Uterus (tissue), 4 donors: ENCODE data around the gene FMNL1. TPM values are rescaled to one million over a fixed set of nuclear protein-coding genes. Genes with fewer than 3 reads are reported as not detected.

Source experiments
- DNase-seq, 2 donors: peaks; one replicate each; pipeline ENCODE4 v3.0.0-alpha.2; 2019 to 2020
- H3K27ac ChIP-seq, 2 donors: fragments of 200-600 bp; sonication (generic); 1 replicate in 1 of 2; 2 replicates in 1 of 2; pipeline ENCODE4 v1.5.1; 2016 to 2018
- H3K27me3 ChIP-seq, 2 donors: fragments of 200-600 bp; sonication (generic); one replicate each; pipeline ENCODE4 v1.5.1; 2018 to 2019; ENCODE audit warnings: control low read depth in 1 of 2
- H3K36me3 ChIP-seq, 2 donors: fragments of 200-600 bp; sonication (generic); one replicate each; pipeline ENCODE4 v1.5.1; 2019; ENCODE audit warnings: control low read depth in 1 of 2
- H3K4me1 ChIP-seq, 2 donors: fragments of 200-600 bp; sonication (generic); one replicate each; pipeline ENCODE4 v1.5.1; 2018 to 2019; ENCODE audit warnings: control low read depth in 1 of 2
- H3K4me3 ChIP-seq, 2 donors: fragments of 200-600 bp; sonication (generic); 1 replicate in 1 of 2; 2 replicates in 1 of 2; pipeline ENCODE4 v1.5.1; 2018 to 2019; ENCODE audit warnings: mild to moderate bottlenecking in 1 of 2
- H3K9me3 ChIP-seq, 2 donors: fragments of 200-600 bp; sonication (generic); one replicate each; pipeline ENCODE4 v1.5.1; 2019; ENCODE audit warnings: control low read depth in 1 of 2
- POLR2A ChIP-seq, 2 donors: fragments of 450-650 bp; IDR thresholded peaks; one replicate each; pipeline ENCODE4 v1.6.1; 2016; ENCODE audit warnings: antibody characterized with exemption in 2 of 2, mild to moderate bottlenecking in 1 of 2, moderate library complexity in 1 of 2
- intact Hi-C: fragments of 100-400 bp; cut with DNase I; formaldehyde crosslinking; loops from one replicate; pipeline ENCODE4 v1.15.1; 2023; ENCODE audit warnings: low total_unique reads
- total RNA-seq, 4 donors: library from RNA; depleted of rRNA in 3 of 4; stranded (reverse); fragments of >200 nt in 3 of 4; gene quantifications; one replicate each; pipeline versions ENCODE4 v1.1.0 to v1.2.4, GENCODE V29; 2014 to 2023
- TF ChIP-seq, protein P1 (sequence below), 4 experiments: fragments of 200-600 bp in 2 of 4; fragments of 450-650 bp in 2 of 4; sonication (generic) in 2 of 4; IDR thresholded peaks; one replicate each; pipeline ENCODE4 v1.5.1; 2016 to 2019; ENCODE audit warnings: antibody characterized with exemption in 4 of 4, mild to moderate bottlenecking in 2 of 4, moderate library complexity in 1 of 4
- donor health status: DM: yes; HTN: yes; CAD: no.

FMNL1 gene
- total RNA-seq, 4 donors from 2014 or later: 2.6 to 12.3 (median 3.6) TPM

DNA sequence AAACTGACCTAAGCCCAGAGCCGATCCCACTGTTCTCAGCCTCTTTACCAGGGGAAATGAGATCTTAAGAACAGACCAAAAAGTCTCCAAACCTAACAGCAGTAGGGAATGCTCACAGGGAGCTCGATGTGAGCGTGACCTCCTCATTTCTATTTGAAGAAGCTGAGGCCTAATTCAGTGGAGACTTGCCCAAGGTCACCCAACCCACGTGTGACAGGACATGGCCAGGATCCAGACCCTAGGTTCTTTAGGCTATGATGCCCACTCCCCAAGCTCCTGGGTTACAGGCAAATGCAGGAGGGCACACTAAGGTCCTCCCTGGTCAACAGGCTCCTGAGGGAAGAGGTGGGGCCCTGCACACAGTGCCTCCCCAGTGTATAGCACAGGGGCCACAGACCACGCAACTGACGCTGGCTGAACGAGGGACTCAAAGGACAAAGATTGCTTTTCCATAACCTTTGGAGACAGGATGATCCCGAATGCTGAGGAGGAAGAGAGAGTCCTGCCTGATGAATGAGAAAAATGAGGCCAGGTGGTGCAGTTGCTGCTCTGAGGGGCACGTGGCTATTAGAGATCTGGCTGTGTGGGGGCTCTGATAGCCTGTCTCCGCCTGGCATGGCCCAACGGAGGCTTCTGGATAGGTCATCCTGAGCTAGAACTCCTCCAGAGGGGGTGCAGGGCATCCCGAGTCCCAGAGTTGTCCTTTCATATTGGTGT is 71.2 kb downstream of the FMNL1 start:
- peak overlapping the region; percentile 73 to 76 for H3K27ac ChIP-seq
- H3K36me3 ChIP-seq: no peaks in the 10 kb centered on the region
- peaks cover 16 to 40% of the 10 kb centered on the region in 2 donors for H3K4me1 ChIP-seq
- no peaks in the 10 kb centered on the region for H3K9me3 ChIP-seq
- no peak overlapping the region for H3K4me3 ChIP-seq
- intact Hi-C loops: no loop called here
- TF ChIP-seq, protein P1, sequence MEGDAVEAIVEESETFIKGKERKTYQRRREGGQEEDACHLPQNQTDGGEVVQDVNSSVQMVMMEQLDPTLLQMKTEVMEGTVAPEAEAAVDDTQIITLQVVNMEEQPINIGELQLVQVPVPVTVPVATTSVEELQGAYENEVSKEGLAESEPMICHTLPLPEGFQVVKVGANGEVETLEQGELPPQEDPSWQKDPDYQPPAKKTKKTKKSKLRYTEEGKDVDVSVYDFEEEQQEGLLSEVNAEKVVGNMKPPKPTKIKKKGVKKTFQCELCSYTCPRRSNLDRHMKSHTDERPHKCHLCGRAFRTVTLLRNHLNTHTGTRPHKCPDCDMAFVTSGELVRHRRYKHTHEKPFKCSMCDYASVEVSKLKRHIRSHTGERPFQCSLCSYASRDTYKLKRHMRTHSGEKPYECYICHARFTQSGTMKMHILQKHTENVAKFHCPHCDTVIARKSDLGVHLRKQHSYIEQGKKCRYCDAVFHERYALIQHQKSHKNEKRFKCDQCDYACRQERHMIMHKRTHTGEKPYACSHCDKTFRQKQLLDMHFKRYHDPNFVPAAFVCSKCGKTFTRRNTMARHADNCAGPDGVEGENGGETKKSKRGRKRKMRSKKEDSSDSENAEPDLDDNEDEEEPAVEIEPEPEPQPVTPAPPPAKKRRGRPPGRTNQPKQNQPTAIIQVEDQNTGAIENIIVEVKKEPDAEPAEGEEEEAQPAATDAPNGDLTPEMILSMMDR (IDR thresholded peaks at IDR 0.05): no peak
- no peak for TF ChIP-seq POLR2A (IDR thresholded peaks at IDR 0.05)
- H3K27me3 ChIP-seq: no peaks in the 10 kb centered on the region
- DNase-seq: no peak

DNA sequence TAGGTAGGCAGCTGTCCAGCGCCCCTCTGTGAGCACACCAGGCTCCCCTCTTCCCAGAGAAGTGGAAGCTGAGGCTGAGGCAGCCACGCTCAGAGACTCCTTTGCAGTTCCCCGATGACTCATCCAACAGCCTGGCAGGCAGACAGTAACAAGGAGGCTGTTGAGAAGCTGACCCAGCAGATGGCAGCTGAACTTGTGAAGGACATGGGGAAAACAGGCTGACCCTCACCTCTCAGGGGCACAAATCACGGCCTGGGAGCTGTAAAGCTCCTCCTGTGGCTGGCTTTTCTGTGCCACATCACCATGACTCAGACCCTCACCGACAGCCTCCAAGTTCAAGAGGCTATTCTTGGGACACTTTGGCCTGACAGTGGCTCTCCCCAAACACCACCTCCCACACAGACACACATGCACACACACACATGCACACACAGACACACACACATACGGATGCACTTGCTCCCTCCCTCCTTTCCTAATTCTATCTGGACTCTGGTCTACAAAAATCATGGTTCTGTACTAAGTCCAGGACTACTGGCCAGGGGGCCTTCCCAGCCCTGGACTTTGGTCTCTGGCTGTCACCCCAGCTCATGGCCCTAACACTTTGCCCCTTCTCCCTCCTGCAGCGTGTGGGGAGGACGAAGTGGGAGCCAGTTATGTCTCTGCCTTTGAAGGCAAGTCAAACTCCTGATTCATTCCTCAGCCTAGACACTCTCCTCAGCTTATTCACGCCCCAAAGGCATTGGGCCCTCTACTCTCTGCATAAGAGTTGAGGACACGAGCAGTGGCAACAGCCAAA is 71.9 kb downstream of the FMNL1 start:
- no peak overlapping the region for H3K4me3 ChIP-seq
- peaks cover 16 to 40% of the 10 kb centered on the region in 2 donors for H3K4me1 ChIP-seq
- peak in 1 of 2 donors; percentile 22 for TF ChIP-seq POLR2A (IDR thresholded peaks at IDR 0.05)
- TF ChIP-seq, protein P1 (IDR thresholded peaks at IDR 0.05): peak in 2 of 4 experiments; percentile 8 to 18

DNA sequence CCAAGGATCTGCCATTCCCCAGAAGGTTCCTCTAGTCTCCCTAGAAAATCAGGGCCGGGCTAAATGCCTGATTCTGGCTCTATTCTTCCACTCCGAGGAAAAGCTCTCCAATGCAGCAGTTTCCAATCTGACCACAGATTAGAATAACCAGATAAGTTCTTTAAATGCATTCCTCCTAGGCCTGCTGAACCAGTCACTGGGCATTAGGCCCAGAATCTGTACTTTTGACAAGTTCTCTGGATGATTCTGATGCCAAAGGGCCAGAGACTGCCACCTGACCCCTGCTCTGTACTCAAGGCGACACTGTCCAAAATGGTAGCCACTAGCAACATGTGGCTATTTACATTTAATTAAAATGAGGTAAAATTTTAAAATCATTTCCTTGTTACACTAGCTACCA is 72.8 kb downstream of the FMNL1 start:
- Histone ChIP-seq H3K27ac (peak overlapping the region; percentile 73 to 76), H3K27me3 (no peaks in the 10 kb centered on the region), H3K4me3 (no peak overlapping the region), H3K4me1 (peaks cover 16 to 41% of the 10 kb centered on the region in 2 donors), H3K9me3 (no peaks in the 10 kb centered on the region), H3K36me3 (no peaks in the 10 kb centered on the region)
- intact Hi-C loops: no loop called here
- no peak for TF ChIP-seq POLR2A (IDR thresholded peaks at IDR 0.05)
- TF ChIP-seq, protein P1 (IDR thresholded peaks at IDR 0.05): no peak
- DNase-seq: no peak

More for the DNA sequence above, 71.9 kb downstream of the FMNL1 start:
- H3K36me3 ChIP-seq: no peaks in the 10 kb centered on the region
- H3K9me3 ChIP-seq: no peaks in the 10 kb centered on the region
- peak; percentile 85 to 93 for DNase-seq
- H3K27ac ChIP-seq: peak overlapping the region; percentile 73 to 76
- intact Hi-C loops: no loop called here
- H3K27me3 ChIP-seq: no peaks in the 10 kb centered on the region

DNA sequence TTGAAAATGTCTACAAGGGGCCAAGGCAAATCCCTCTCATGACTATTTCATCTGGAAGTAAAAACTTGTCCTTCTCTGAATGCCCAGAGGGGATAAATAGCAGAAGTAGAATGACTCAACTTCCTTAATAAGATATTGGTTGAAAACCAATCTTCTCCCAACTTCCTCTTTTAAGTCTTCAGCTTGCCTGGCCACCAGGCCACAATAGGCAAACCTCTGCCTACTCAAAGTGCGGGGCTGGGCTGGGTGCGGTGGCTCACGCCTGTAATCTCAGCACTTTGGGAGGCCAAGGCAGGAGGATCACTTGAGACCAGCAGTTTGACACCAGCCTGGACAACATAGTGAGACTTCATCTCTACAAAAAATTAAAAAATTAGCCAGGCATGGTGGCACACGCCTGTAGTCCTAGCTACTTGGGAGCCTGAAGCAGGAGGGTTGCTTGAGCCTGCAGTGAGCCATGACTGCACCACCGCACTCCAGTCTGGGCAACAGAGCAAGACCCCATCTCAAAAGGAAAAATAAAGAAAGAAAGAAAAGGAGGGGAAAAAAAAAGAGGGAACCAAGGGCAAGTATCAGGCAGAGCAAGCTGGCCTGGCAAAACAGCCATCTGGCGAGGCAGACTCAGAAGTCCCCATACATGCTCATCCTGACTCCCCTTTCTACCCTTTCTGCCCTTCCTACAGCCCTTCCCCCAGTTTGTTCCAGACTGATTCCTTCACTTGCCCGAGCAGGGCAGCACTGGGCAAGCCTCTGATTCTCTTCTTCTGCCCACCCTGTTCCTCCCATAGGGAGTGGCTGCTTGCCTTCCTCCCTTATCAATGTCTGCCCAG is 74.5 kb downstream of the FMNL1 start:
- intact Hi-C loops: no loop called here
- no peak for DNase-seq
- TF ChIP-seq, protein P1 (IDR thresholded peaks at IDR 0.05): no peak
- no peak for TF ChIP-seq POLR2A (IDR thresholded peaks at IDR 0.05)
- peaks cover 16 to 45% of the 10 kb centered on the region in 2 donors for H3K4me1 ChIP-seq
- no peaks in the 10 kb centered on the region for H3K27me3 ChIP-seq
- no peaks in the 10 kb centered on the region for H3K9me3 ChIP-seq
- peak overlapping the region in 1 of 2 donors; percentile 4 for H3K27ac ChIP-seq
- H3K4me3 ChIP-seq: no peak overlapping the region
- H3K36me3 ChIP-seq: no peaks in the 10 kb centered on the region
